HCT116 (cell line): ENCODE measurements around the gene SARS1. TPM values are rescaled to one million over a fixed set of nuclear protein-coding genes. Genes with fewer than 3 reads are reported as not detected.

Source experiments
- ATAC-seq: fragments of 200-7000 bp; cut with Tn5 transposase; 2 replicates; pipeline ENCODE4 v1.9.1; 2020; ENCODE audit warnings: mild to moderate bottlenecking, moderate library complexity
- BruUV-seq: library from RNA; stranded (reverse); fragments of 400-500 nt; replicated peaks from 2 replicates; lab custom pipeline; 2021; lab: Mats Ljungman, UMichigan
- CTCF ChIA-PET: fragments of 300-600 bp; sonication (Branson Sonifier 250); formaldehyde crosslinking; loops from one replicate; lab custom pipeline; 2021; ENCODE audit warnings: antibody characterized with exemption; lab: Charles Lee
- POLR2A ChIA-PET: fragments of 300-600, 350-600 bp; sonication (Branson Sonifier 250); formaldehyde crosslinking; loops from one replicate; lab custom pipeline; 2021; ENCODE audit warnings: antibody characterized with exemption; lab: Charles Lee
- RAD21 ChIA-PET, 2 experiments: fragments of 300-600 bp; sonication (Branson Sonifier 250); formaldehyde crosslinking; loops; one replicate each; lab custom pipeline; 2023; ENCODE audit warnings: low total read pairs in 2 of 2; ENCODE audit not compliant: uncharacterized antibody in 2 of 2, unreplicated experiment in 2 of 2, low non-redundant PET in 1 of 2; lab: Charles Lee
- DNase-seq: peaks from one replicate; pipeline ENCODE4 v3.0.0-alpha.2; 2010; ENCODE audit warnings: low read depth, low spot score
- H2AFZ ChIP-seq: fragments of 200-600 bp; shearing (Covaris generic), sonication (generic); 2 replicates; pipeline ENCODE4 v1.6.1; 2017; ENCODE audit warnings: low read depth, mixed run types, mixed read lengths, antibody characterized with exemption, low read length; ENCODE audit not compliant: poor library complexity, severe bottlenecking
- H3K27ac ChIP-seq: 2 replicates; pipeline ENCODE4 v1.5.1; 2012; ENCODE audit warnings: low read depth, low read length
- H3K27me3 ChIP-seq: fragments of 200-600 bp; sonication (generic); 2 replicates; pipeline ENCODE4 v1.6.1; 2016; ENCODE audit warnings: mixed run types, low read length, mixed read lengths; ENCODE audit not compliant: insufficient read depth
- H3K36me3 ChIP-seq, 2 experiments: fragments of 200-500 bp in 1 of 2; fragments of 200-600 bp in 1 of 2; sonication (Bioruptor generic) in 1 of 2; sonication (generic) in 1 of 2; 2 replicates each; pipeline versions ENCODE4 v1.5.1 to v1.6.1; 2014 to 2016; ENCODE audit warnings: low read length in 2 of 2, inconsistent platforms in 1 of 2, mixed read lengths in 1 of 2, mixed run types in 1 of 2; ENCODE audit not compliant: insufficient read depth in 2 of 2, control insufficient read depth in 1 of 2
- H3K4me1 ChIP-seq, 2 experiments: fragments of 200-600 bp in 1 of 2; sonication (generic) in 1 of 2; 2 replicates each; pipeline versions ENCODE4 v1.5.1 to v1.6.1; 2012 to 2017; ENCODE audit warnings: low read length in 2 of 2, inconsistent platforms in 1 of 2, mild to moderate bottlenecking in 1 of 2, mixed read lengths in 1 of 2, mixed run types in 1 of 2, moderate library complexity in 1 of 2; ENCODE audit not compliant: insufficient read depth in 2 of 2, control insufficient read depth in 1 of 2
- H3K4me2 ChIP-seq: fragments of 200-600 bp; sonication (generic); 2 replicates; pipeline ENCODE4 v1.6.1; 2017; ENCODE audit warnings: mixed run types, low read length, mixed read lengths
- H3K4me3 ChIP-seq, 2 experiments: fragments of 200-600 bp in 1 of 2; sonication (generic) in 1 of 2; replicated peaks in 1 of 2; 2 replicates each; pipeline ENCODE4 v1.5.1; 2011 to 2016; ENCODE audit warnings: low read length in 2 of 2, control low read depth in 1 of 2, low read depth in 1 of 2, mild to moderate bottlenecking in 1 of 2, mixed read lengths in 1 of 2, mixed run types in 1 of 2
- H3K79me2 ChIP-seq: fragments of 200-600 bp; sonication (generic); 2 replicates; pipeline ENCODE4 v1.6.1; 2017; ENCODE audit warnings: mild to moderate bottlenecking, mixed run types, low read length, moderate library complexity, mixed read lengths; ENCODE audit not compliant: insufficient read depth
- H3K9ac ChIP-seq: fragments of 200-600 bp; sonication (generic); 2 replicates; pipeline ENCODE4 v1.6.1; 2016; ENCODE audit warnings: low read length, mixed read lengths
- H3K9me2 ChIP-seq: fragments of 200-600 bp; sonication (generic), shearing (Covaris generic); 2 replicates; pipeline ENCODE4 v1.6.1; 2017; ENCODE audit warnings: mixed run types, mild to moderate bottlenecking, moderate library complexity; ENCODE audit not compliant: insufficient read depth
- H3K9me3 ChIP-seq, 2 experiments: fragments of 200-500 bp in 1 of 2; fragments of 200-600 bp in 1 of 2; sonication (Bioruptor generic) in 1 of 2; sonication (generic) in 1 of 2; 2 replicates each; pipeline ENCODE4 v1.6.1; 2014 to 2017; ENCODE audit warnings: low read length in 2 of 2, mixed read lengths in 2 of 2, inconsistent platforms in 1 of 2, low read depth in 1 of 2, mild to moderate bottlenecking in 1 of 2, mixed run types in 1 of 2, moderate library complexity in 1 of 2; ENCODE audit not compliant: control insufficient read depth in 1 of 2, insufficient read depth in 1 of 2
- H4K20me1 ChIP-seq: fragments of 200-600 bp; sonication (generic), shearing (Covaris generic); 2 replicates; pipeline ENCODE4 v1.6.1; 2017; ENCODE audit warnings: mixed run types, mild to moderate bottlenecking, moderate library complexity; ENCODE audit not compliant: insufficient read depth
- CBX3 ChIP-seq: IDR thresholded peaks from 2 replicates; pipeline ENCODE4 v1.6.1; 2012; ENCODE audit warnings: low read depth
- CEBPB ChIP-seq: IDR thresholded peaks from 2 replicates; pipeline ENCODE4 v1.6.1; 2012; ENCODE audit warnings: low read depth
- JUND ChIP-seq: IDR thresholded peaks from 2 replicates; pipeline ENCODE4 v1.6.1; 2012
- SP1 ChIP-seq: IDR thresholded peaks from 2 replicates; pipeline ENCODE4 v1.6.1; 2012; ENCODE audit warnings: low read depth
- TCF7L2 ChIP-seq: IDR thresholded peaks from 2 replicates; pipeline ENCODE4 v1.7.0; 2011; ENCODE audit warnings: borderline replicate concordance, inconsistent platforms; ENCODE audit not compliant: insufficient read depth, insufficient read length; ENCODE audit errors: extremely low read depth
- intact Hi-C: fragments of 100-400 bp; cut with micrococcal nuclease; formaldehyde crosslinking; loops from 2 replicates; pipeline ENCODE4 v1.10.0; 2022
- total RNA-seq: library from RNA; stranded (reverse); gene quantifications from one replicate; pipeline ENCODE4 v1.2.1, GENCODE V29; 2021; ENCODE audit not compliant: unreplicated experiment
- TF ChIP-seq, protein P1 (sequence below): IDR thresholded peaks from 2 replicates; pipeline ENCODE4 v1.6.1; 2012; ENCODE audit warnings: low read depth
- TF ChIP-seq, protein P2 (sequence below): IDR thresholded peaks from 2 replicates; pipeline ENCODE4 v1.6.1; 2012
- TF ChIP-seq, protein P3 (sequence below): IDR thresholded peaks from 2 replicates; pipeline ENCODE4 v1.6.1; 2012

SARS1 gene
- total RNA-seq, 1 experiment from 2014 or later = 206 TPM

GRCh38 chr1:109255097-109255651, 41.5 kb downstream of the SARS1 start:
- Histone ChIP-seq H3K9me3 (no peaks in the 10 kb centered on the region), H3K27ac (no peak overlapping the region), H3K4me3 (no peak overlapping the region), H3K4me1 (peaks cover 3 to 13% of the 10 kb centered on the region in 2 experiments; a peak in 3 of 4 replicates), H3K79me2 (no peaks in the 10 kb centered on the region), H3K4me2 (no peak overlapping the region), H2AFZ (no peak overlapping the region), H4K20me1 (no peaks in the 10 kb centered on the region), H3K9ac (no peak overlapping the region), H3K27me3 (no peaks in the 10 kb centered on the region), H3K9me2 (no peaks in the 10 kb centered on the region), H3K36me3 (no peaks in the 10 kb centered on the region)
- DNase-seq (no peak), ATAC-seq (no peak)
- ChIA-PET POLR2A (no interaction called here), CTCF (no interaction called here), RAD21 (interaction anchor here in 1 of 2 experiments (1.0 kb wide), 1 partner anchor 54 kb away, joined by 3 read pairs; no protein-coding TSS in a partner anchor)
- BruUV-seq = no TSS peak
- TF ChIP-seq, protein P1, sequence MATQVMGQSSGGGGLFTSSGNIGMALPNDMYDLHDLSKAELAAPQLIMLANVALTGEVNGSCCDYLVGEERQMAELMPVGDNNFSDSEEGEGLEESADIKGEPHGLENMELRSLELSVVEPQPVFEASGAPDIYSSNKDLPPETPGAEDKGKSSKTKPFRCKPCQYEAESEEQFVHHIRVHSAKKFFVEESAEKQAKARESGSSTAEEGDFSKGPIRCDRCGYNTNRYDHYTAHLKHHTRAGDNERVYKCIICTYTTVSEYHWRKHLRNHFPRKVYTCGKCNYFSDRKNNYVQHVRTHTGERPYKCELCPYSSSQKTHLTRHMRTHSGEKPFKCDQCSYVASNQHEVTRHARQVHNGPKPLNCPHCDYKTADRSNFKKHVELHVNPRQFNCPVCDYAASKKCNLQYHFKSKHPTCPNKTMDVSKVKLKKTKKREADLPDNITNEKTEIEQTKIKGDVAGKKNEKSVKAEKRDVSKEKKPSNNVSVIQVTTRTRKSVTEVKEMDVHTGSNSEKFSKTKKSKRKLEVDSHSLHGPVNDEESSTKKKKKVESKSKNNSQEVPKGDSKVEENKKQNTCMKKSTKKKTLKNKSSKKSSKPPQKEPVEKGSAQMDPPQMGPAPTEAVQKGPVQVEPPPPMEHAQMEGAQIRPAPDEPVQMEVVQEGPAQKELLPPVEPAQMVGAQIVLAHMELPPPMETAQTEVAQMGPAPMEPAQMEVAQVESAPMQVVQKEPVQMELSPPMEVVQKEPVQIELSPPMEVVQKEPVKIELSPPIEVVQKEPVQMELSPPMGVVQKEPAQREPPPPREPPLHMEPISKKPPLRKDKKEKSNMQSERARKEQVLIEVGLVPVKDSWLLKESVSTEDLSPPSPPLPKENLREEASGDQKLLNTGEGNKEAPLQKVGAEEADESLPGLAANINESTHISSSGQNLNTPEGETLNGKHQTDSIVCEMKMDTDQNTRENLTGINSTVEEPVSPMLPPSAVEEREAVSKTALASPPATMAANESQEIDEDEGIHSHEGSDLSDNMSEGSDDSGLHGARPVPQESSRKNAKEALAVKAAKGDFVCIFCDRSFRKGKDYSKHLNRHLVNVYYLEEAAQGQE = no peak
- TF ChIP-seq JUND (no peak), TCF7L2 (no peak)
- intact Hi-C loops = no loop called here

DNA sequence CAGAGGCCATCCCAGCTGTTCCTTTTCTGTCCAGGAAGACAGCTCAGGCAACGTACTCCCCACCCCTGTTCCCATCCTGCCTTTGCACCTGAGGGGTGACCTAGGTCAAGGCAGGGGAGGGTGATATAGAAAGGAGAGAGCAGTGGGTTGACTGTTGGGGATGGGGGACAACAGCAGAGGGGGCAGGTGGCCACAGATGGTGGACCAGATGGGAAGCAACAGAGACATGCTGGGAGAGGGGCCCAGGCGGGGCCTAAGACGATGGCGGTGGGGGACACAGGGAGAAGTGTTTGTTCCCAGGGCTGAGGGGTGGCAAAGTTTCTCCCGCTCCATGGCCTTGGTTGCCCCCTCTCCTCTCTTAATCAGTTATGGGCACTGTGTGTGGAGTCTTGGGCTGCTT, 42.0 kb downstream of the SARS1 start:
- TF ChIP-seq SP1 (no peak), CBX3 (no peak), CEBPB (no peak)
- TF ChIP-seq, protein P2, sequence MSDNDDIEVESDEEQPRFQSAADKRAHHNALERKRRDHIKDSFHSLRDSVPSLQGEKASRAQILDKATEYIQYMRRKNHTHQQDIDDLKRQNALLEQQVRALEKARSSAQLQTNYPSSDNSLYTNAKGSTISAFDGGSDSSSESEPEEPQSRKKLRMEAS = no peak
- TF ChIP-seq, protein P3, sequence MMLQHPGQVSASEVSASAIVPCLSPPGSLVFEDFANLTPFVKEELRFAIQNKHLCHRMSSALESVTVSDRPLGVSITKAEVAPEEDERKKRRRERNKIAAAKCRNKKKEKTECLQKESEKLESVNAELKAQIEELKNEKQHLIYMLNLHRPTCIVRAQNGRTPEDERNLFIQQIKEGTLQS = no peak
- TF ChIP-seq, protein P1 = no peak
- intact Hi-C loops = no loop called here
- Histone ChIP-seq H2AFZ (no peak overlapping the region), H3K4me3 (no peak overlapping the region), H3K4me2 (no peak overlapping the region), H3K79me2 (no peaks in the 10 kb centered on the region), H4K20me1 (no peaks in the 10 kb centered on the region), H3K9me3 (no peaks in the 10 kb centered on the region), H3K27ac (no peak overlapping the region), H3K36me3 (no peaks in the 10 kb centered on the region), H3K4me1 (peaks cover 3 to 10% of the 10 kb centered on the region in 2 experiments; a peak in 2 of 4 replicates), H3K27me3 (no peaks in the 10 kb centered on the region), H3K9ac (no peak overlapping the region), H3K9me2 (no peaks in the 10 kb centered on the region)
- BruUV-seq = no TSS peak
- DNase-seq (no peak), ATAC-seq (no peak)
- RAD21 ChIA-PET = interaction anchor here in 1 of 2 experiments (0.5 to 1.0 kb wide), 2 partner anchors 54 to 156 kb away, joined by 3 read pairs; no protein-coding TSS in a partner anchor
- CTCF ChIA-PET = no interaction called here
- POLR2A ChIA-PET = no interaction called here
